Lung (tissue), 12 donors: ENCODE data around the gene FAM185A. TPM values are rescaled to one million over a fixed set of nuclear protein-coding genes. Genes with fewer than 3 reads are reported as not detected.
"Not testable (repeated sequence)": the region's sequence is repeated elsewhere in the genome, so short reads cannot be mapped to it uniquely, and the experiment has no call there.

Source experiments
- ATAC-seq: fragments of 200-7000 bp; cut with Tn5 transposase; one replicate; pipeline ENCODE4 v1.9.1; 2020; ENCODE audit warnings: moderate number of reproducible peaks; ENCODE audit not compliant: insufficient read depth, low FRiP score
- DNase-seq, 3 donors: peaks; one replicate each; pipeline ENCODE4 v3.0.0-alpha.2; 2013 to 2017
- H3K27ac ChIP-seq, 2 donors: one replicate each; pipeline ENCODE4 v1.5.1; 2013; ENCODE audit warnings: mild to moderate bottlenecking in 2 of 2, moderate library complexity in 2 of 2, control low read depth in 1 of 2, inconsistent platforms in 1 of 2, low read depth in 1 of 2, low read length in 1 of 2
- H3K27me3 ChIP-seq, 3 donors: one replicate each; pipeline ENCODE4 v1.5.1; 2013; ENCODE audit warnings: low read length in 2 of 3; ENCODE audit not compliant: control insufficient read depth in 3 of 3, insufficient read depth in 3 of 3
- H3K36me3 ChIP-seq, 4 donors: one replicate each; pipeline ENCODE4 v1.5.1; 2013; ENCODE audit warnings: low read length in 4 of 4, mild to moderate bottlenecking in 1 of 4, moderate library complexity in 1 of 4; ENCODE audit not compliant: control insufficient read depth in 4 of 4, insufficient read depth in 4 of 4
- H3K4me1 ChIP-seq, 5 donors: one replicate each; pipeline ENCODE4 v1.5.1; 2013; ENCODE audit warnings: low read length in 5 of 5, mild to moderate bottlenecking in 2 of 5, moderate library complexity in 1 of 5; ENCODE audit not compliant: control insufficient read depth in 5 of 5, insufficient read depth in 5 of 5
- H3K4me3 ChIP-seq: one replicate; pipeline ENCODE4 v1.5.1; 2013; ENCODE audit warnings: mild to moderate bottlenecking, control low read depth, moderate library complexity
- H3K9ac ChIP-seq, 2 donors: one replicate each; pipeline ENCODE4 v1.5.1; 2013; ENCODE audit warnings: low read length in 2 of 2, control low read depth in 1 of 2; ENCODE audit not compliant: insufficient read depth in 1 of 2
- H3K9me3 ChIP-seq, 4 donors: one replicate each; pipeline ENCODE4 v1.5.1; 2013; ENCODE audit warnings: low read length in 3 of 4, mild to moderate bottlenecking in 1 of 4, moderate library complexity in 1 of 4; ENCODE audit not compliant: control insufficient read depth in 4 of 4, insufficient read depth in 3 of 4
- CTCF ChIP-seq: IDR thresholded peaks from 2 replicates; pipeline ENCODE4 v1.5.1; 2012; ENCODE audit warnings: mild to moderate bottlenecking; ENCODE audit errors: control extremely low read depth, extremely low read depth
- WGBS, 2 donors: extraction: QIAGEN DNeasy Blood & Tissue Kit; methylation state at CpG; one replicate each; pipeline ENCODE4 v1.1.7; 2013; 5-methylcytosine and 5-hydroxymethylcytosine counted together
- polyA plus RNA-seq, 2 donors: library from polyadenylated mRNA; stranded (reverse); fragments of 200-250 nt; gene quantifications; one replicate each; pipeline ENCODE4 v1.2.1, GENCODE V29; 2013
- total RNA-seq, 2 donors: library from RNA; depleted of rRNA in 1 of 2; stranded (reverse); fragments of >200 nt in 1 of 2; gene quantifications; one replicate each; pipeline ENCODE4 v1.2.1, GENCODE V29; 2014 to 2021
- donor health status: control.
- donor health status: control.
- donor health status: Bipolar disorder and iron deficiency.
- donor health status: healthy.
- donor health status: DM: yes; HTN: yes; CAD: no.

The FAM185A gene
- total and polyA plus RNA-seq, 4 donors: 2.8 to 17.3 (median 8.0) TPM

- H3K36me3 ChIP-seq, H3K9me3 ChIP-seq, H3K4me1 ChIP-seq, H3K27me3 ChIP-seq, H3K27ac ChIP-seq, ATAC-seq, H3K9ac ChIP-seq, DNase-seq, H3K4me3 ChIP-seq: not testable (repeated sequence)
- 81 to 87% methylated on average over 4 of the region's 4 CpGs for WGBS, 2 donors
Observed at GRCh38 chr7:102790364-102791100, 41.7 kb downstream of the FAM185A start.

DNA sequence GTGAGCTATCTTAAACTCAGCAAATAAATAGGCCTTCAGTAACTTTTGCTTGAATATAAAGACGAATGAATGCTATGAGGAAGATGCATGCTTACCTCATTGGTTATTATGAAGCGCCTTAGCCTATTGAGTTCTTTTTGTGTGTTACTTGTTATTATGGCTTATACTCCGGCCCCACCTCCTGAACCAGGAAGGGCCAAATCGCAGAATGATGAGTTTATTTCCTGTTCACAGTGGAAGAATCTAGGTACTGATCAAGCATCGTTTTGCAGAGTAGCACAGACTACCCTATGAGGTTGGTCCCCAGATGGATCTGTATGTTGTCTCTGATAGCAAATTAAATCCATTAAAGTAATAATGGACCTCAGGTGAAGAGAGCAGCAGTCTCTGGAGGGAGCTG, 42.6 kb downstream of the FAM185A start:
- not testable (repeated sequence) for H3K4me3 ChIP-seq, DNase-seq, H3K27ac ChIP-seq, H3K36me3 ChIP-seq, H3K4me1 ChIP-seq, H3K9me3 ChIP-seq, H3K9ac ChIP-seq, ATAC-seq, H3K27me3 ChIP-seq
- 83 to 85% methylated on average over 5 of the region's 5 CpGs for WGBS, 2 donors

GRCh38 chr7:102791831-102792230, 43.0 kb downstream of the FAM185A start:
- DNase-seq, H3K27ac ChIP-seq: not testable (repeated sequence)

DNA sequence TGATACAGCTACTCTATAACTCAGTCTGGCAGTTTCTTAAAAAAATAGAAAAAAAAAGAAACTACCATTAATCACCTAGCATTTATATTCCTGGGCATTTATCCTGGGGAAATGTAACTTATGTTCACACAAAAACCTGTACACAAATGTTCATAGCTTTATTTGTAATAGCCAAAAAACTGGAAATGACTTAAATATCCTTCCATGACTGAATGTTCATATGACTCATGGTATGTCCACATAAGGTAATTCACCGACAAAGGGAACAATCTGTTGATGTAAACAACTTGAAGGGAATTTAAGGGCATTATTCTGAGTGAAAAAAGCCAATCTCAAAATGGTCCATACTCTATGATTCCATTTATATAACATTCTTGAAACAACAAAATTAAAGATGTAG, 45.8 kb downstream of the FAM185A start:
- H3K27me3 ChIP-seq, H3K27ac ChIP-seq, ATAC-seq, H3K36me3 ChIP-seq, H3K4me1 ChIP-seq, DNase-seq, H3K9me3 ChIP-seq, H3K9ac ChIP-seq, H3K4me3 ChIP-seq: not testable (repeated sequence)
- 86% methylated on average over 1 of the region's 1 CpG for WGBS, 2 donors

More at GRCh38 chr7:102791831-102792230, 43.0 kb downstream of the FAM185A start:
- H3K4me3 ChIP-seq, ATAC-seq, H3K36me3 ChIP-seq, H3K4me1 ChIP-seq, H3K9me3 ChIP-seq, H3K27me3 ChIP-seq, H3K9ac ChIP-seq: not testable (repeated sequence)

- WGBS, 2 donors: 97 to 98% methylated on average over 4 to 5 of the region's 6 CpGs
- not testable (repeated sequence) for H3K4me3 ChIP-seq, ATAC-seq, DNase-seq, H3K9me3 ChIP-seq, H3K27ac ChIP-seq, H3K9ac ChIP-seq, H3K27me3 ChIP-seq, H3K36me3 ChIP-seq, H3K4me1 ChIP-seq
Observed at GRCh38 chr7:102795987-102796595, 47.3 kb downstream of the FAM185A start.

DNA sequence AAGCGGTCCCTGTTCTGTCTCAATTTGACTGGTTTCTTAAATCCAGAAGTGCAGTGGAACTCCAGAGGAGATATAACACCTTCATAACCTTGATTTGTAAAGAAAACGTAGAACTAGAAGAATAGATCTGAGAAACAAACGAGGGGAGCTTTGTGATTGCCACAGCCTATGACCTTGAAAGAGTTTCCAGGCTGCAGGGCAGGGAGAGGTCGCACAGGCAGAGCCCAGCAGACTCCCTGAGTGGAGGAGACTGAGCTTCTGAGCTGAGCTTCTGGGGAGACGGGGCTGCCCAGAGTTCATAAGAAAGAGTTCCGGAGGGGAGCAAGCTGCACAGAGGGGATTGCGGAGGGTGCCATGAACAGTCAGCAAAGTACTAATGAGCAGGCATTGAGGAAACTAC, 57.8 kb downstream of the FAM185A start:
- Histone ChIP-seq H3K4me3 (no peak overlapping the region), H3K9me3 (no peaks in the 10 kb centered on the region), H3K27me3 (no peaks in the 10 kb centered on the region), H3K36me3 (peaks cover 0 to 4% (median 3%) of the 10 kb centered on the region in 4 donors), H3K27ac (no peak overlapping the region), H3K9ac (no peak overlapping the region), H3K4me1 (peaks cover 0 to 7% (median 4%) of the 10 kb centered on the region in 5 donors)
- TF ChIP-seq CTCF: no peak
- ATAC-seq: no peak
- 92 to 95% methylated on average over 7 of the region's 7 CpGs for WGBS, 2 donors
- no peak for DNase-seq
